ENCODE results near the gene ALX4. TPM values are rescaled to one million over a fixed set of nuclear protein-coding genes. Genes with fewer than 3 reads are reported as not detected.

Gene ALX4
- total RNA-seq, 1 donor from 2014 or later = not detected

GRCh38 chr11:44351898-44352498 is 42.1 kb upstream of the ALX4 start:
- H3K27ac Mint-ChIP-seq (ENCODE audit: unreplicated experiment) = no peak overlapping the region
- no peaks in the 10 kb centered on the region for H3K36me3 Mint-ChIP-seq (ENCODE audit: low read depth, unreplicated experiment)
- peaks cover 2% of the 10 kb centered on the region for H3K27me3 Mint-ChIP-seq (ENCODE audit: unreplicated experiment)
- no peaks in the 10 kb centered on the region for H3K9me3 Mint-ChIP-seq (ENCODE audit: unreplicated experiment)
- no peak overlapping the region for H3K4me3 Mint-ChIP-seq (ENCODE audit: unreplicated experiment)
- H3K4me1 Mint-ChIP-seq (ENCODE audit: unreplicated experiment) = no peaks in the 10 kb centered on the region
- TF ChIP-seq, protein P1, sequence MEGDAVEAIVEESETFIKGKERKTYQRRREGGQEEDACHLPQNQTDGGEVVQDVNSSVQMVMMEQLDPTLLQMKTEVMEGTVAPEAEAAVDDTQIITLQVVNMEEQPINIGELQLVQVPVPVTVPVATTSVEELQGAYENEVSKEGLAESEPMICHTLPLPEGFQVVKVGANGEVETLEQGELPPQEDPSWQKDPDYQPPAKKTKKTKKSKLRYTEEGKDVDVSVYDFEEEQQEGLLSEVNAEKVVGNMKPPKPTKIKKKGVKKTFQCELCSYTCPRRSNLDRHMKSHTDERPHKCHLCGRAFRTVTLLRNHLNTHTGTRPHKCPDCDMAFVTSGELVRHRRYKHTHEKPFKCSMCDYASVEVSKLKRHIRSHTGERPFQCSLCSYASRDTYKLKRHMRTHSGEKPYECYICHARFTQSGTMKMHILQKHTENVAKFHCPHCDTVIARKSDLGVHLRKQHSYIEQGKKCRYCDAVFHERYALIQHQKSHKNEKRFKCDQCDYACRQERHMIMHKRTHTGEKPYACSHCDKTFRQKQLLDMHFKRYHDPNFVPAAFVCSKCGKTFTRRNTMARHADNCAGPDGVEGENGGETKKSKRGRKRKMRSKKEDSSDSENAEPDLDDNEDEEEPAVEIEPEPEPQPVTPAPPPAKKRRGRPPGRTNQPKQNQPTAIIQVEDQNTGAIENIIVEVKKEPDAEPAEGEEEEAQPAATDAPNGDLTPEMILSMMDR (IDR thresholded peaks at IDR 0.05; ENCODE audit: unreplicated experiment) = peak; percentile 21
- no peak for DNase-seq (ENCODE audit: low spot score)

DNA sequence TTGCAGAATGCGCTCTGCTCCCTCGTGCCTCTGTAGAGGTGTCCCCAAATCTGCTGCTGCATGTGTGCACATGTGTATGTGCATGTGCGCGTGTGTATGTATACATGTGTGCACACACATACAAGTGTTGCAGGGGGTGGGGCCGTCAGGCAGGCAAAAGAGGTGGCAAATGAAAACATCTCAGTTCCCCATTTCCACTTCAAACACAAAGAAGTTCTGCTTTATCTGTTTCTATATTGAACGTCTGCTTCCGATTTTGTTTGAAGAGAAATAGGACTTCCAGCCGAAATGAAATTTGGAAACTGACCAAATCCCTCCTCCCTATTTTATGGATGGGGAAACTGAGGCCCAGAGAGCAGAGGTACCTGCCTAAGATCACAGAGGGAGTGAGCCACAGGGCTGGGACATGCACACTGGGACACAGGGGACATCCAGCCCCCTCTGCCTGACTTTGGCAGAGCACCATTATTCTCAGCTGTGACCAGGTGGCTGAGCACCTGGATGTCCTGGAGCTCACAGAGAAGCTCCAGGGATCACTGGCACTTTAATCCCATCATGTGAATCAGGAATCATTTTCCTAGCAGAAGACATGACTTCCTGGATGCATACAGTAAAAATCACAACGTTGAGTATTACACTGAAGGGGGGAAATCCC is 41.2 kb upstream of the ALX4 start:
- TF ChIP-seq, protein P1 (IDR thresholded peaks at IDR 0.05; ENCODE audit: unreplicated experiment) = no peak
- Mint-ChIP-seq H3K4me3 (ENCODE audit: unreplicated experiment) (no peak overlapping the region), H3K9me3 (ENCODE audit: unreplicated experiment) (no peaks in the 10 kb centered on the region), H3K27me3 (ENCODE audit: unreplicated experiment) (peaks cover 2% of the 10 kb centered on the region), H3K36me3 (ENCODE audit: low read depth, unreplicated experiment) (no peaks in the 10 kb centered on the region), H3K27ac (ENCODE audit: unreplicated experiment) (no peak overlapping the region), H3K4me1 (ENCODE audit: unreplicated experiment) (no peaks in the 10 kb centered on the region)
- no peak for DNase-seq (ENCODE audit: low spot score)

DNA sequence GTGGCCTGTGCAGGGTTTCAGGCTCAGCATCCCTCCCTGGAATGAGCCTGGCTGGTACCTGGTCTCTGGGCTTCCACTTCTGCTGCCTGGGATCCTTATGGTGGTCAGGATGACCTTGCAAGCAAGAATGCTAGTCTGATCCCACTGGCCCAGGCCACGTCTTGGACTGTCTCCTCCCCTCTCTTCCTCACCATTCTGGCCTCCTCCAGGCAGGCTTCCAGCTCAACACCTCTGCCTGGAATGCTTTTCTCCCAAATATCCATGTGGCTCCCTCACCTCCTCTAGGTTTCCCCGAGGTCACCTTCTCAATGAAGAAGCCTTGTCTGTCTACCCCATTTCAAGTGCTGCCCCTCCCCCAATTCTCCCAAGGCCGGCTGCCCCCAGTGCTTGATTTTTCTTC is 39.4 kb upstream of the ALX4 start:
- Mint-ChIP-seq H3K27me3 (ENCODE audit: unreplicated experiment) (peaks cover 2% of the 10 kb centered on the region), H3K27ac (ENCODE audit: unreplicated experiment) (no peak overlapping the region), H3K4me1 (ENCODE audit: unreplicated experiment) (no peaks in the 10 kb centered on the region), H3K9me3 (ENCODE audit: unreplicated experiment) (no peaks in the 10 kb centered on the region), H3K4me3 (ENCODE audit: unreplicated experiment) (no peak overlapping the region), H3K36me3 (ENCODE audit: low read depth, unreplicated experiment) (no peaks in the 10 kb centered on the region)
- DNase-seq (ENCODE audit: low spot score) = no peak
- TF ChIP-seq, protein P1 (IDR thresholded peaks at IDR 0.05; ENCODE audit: unreplicated experiment) = no peak

- TF ChIP-seq, protein P1 (IDR thresholded peaks at IDR 0.05; ENCODE audit: unreplicated experiment) = no peak
- Mint-ChIP-seq H3K9me3 (ENCODE audit: unreplicated experiment) (no peaks in the 10 kb centered on the region), H3K4me3 (ENCODE audit: unreplicated experiment) (no peak overlapping the region), H3K36me3 (ENCODE audit: low read depth, unreplicated experiment) (no peaks in the 10 kb centered on the region), H3K27me3 (ENCODE audit: unreplicated experiment) (peaks cover 5% of the 10 kb centered on the region), H3K27ac (ENCODE audit: unreplicated experiment) (no peak overlapping the region), H3K4me1 (ENCODE audit: unreplicated experiment) (no peaks in the 10 kb centered on the region)
- DNase-seq (ENCODE audit: low spot score) = no peak
Measured at GRCh38 chr11:44348721-44349120, 38.8 kb upstream of the ALX4 start.

GRCh38 chr11:44348114-44348513 is 38.2 kb upstream of the ALX4 start:
- peaks cover 5% of the 10 kb centered on the region for H3K27me3 Mint-ChIP-seq (ENCODE audit: unreplicated experiment)
- no peak for DNase-seq (ENCODE audit: low spot score)
- TF ChIP-seq, protein P1 (IDR thresholded peaks at IDR 0.05; ENCODE audit: unreplicated experiment) = no peak
- H3K36me3 Mint-ChIP-seq (ENCODE audit: low read depth, unreplicated experiment) = no peaks in the 10 kb centered on the region
- H3K4me1 Mint-ChIP-seq (ENCODE audit: unreplicated experiment) = no peaks in the 10 kb centered on the region
- no peak overlapping the region for H3K4me3 Mint-ChIP-seq (ENCODE audit: unreplicated experiment)
- H3K27ac Mint-ChIP-seq (ENCODE audit: unreplicated experiment) = no peak overlapping the region
- H3K9me3 Mint-ChIP-seq (ENCODE audit: unreplicated experiment) = no peaks in the 10 kb centered on the region

Data from endothelial cell (in vitro differentiated cells).